ENCODE data around the gene GBGT1.

GBGT1 gene

GRCh38 chr9:133153227-133154096 is 10.3 kb downstream of the GBGT1 start:
- Histone ChIP-seq H3K4me3 (ENCODE audit: low read depth in 1 of 2, low read length in 2 of 2) (no peak overlapping the region), H2AFZ (ENCODE audit: low read depth, low read length) (no peak overlapping the region), H3K79me2 (ENCODE audit: insufficient read depth, low read length) (peaks cover 4% of the 10 kb centered on the region), H3K27ac (ENCODE audit: low read length) (no peak overlapping the region), H3K9ac (ENCODE audit: low read depth, low read length) (no peak overlapping the region), H3K4me2 (ENCODE audit: insufficient read depth, low read length) (no peak overlapping the region), H3K36me3 (ENCODE audit: insufficient read depth, low read length) (no peaks in the 10 kb centered on the region), H4K20me1 (ENCODE audit: insufficient read depth, low read length) (no peaks in the 10 kb centered on the region), H3K9me3 (ENCODE audit: insufficient read depth, low read length, severe bottlenecking) (no peaks in the 10 kb centered on the region), H3K27me3 (ENCODE audit: insufficient read depth, low read length, poor library complexity) (no peaks in the 10 kb centered on the region), H3K4me1 (ENCODE audit: insufficient read depth, low read length) (peaks cover 6% of the 10 kb centered on the region)
- TF ChIP-seq EZH2 (IDR thresholded peaks at IDR 0.05; ENCODE audit: borderline replicate concordance, low read depth, low read length, severe bottlenecking) (no peak), CTCF (IDR thresholded peaks at IDR 0.05; ENCODE audit: borderline replicate concordance, extremely low read depth, low read length, poor library complexity, severe bottlenecking) (no peak)
- ATAC-seq (ENCODE audit: insufficient read depth, low read depth): no peak
- DNase-seq: no peak

GRCh38 chr9:133151601-133152525 is 11.9 kb downstream of the GBGT1 start:
- Histone ChIP-seq H3K27ac (ENCODE audit: low read length) (no peak overlapping the region), H2AFZ (ENCODE audit: low read depth, low read length) (no peak overlapping the region), H3K4me3 (ENCODE audit: low read depth in 1 of 2, low read length in 2 of 2) (no peak overlapping the region), H3K79me2 (ENCODE audit: insufficient read depth, low read length) (peaks cover 20% of the 10 kb centered on the region), H3K9ac (ENCODE audit: low read depth, low read length) (no peak overlapping the region), H3K4me1 (ENCODE audit: insufficient read depth, low read length) (peaks cover 21% of the 10 kb centered on the region), H3K27me3 (ENCODE audit: insufficient read depth, low read length, poor library complexity) (no peaks in the 10 kb centered on the region), H3K4me2 (ENCODE audit: insufficient read depth, low read length) (no peak overlapping the region), H4K20me1 (ENCODE audit: insufficient read depth, low read length) (peaks cover 13% of the 10 kb centered on the region; the same call in 1 of the 2 replicates), H3K9me3 (ENCODE audit: insufficient read depth, low read length, severe bottlenecking) (no peaks in the 10 kb centered on the region), H3K36me3 (ENCODE audit: insufficient read depth, low read length) (peaks cover under 1% of the 10 kb centered on the region; the same call in 1 of the 2 replicates)
- DNase-seq (no peak), ATAC-seq (ENCODE audit: insufficient read depth, low read depth) (no peak)
- no peak for TF ChIP-seq CTCF (IDR thresholded peaks at IDR 0.05; ENCODE audit: borderline replicate concordance, extremely low read depth, low read length, poor library complexity, severe bottlenecking)
- no peak for TF ChIP-seq EZH2 (IDR thresholded peaks at IDR 0.05; ENCODE audit: borderline replicate concordance, low read depth, low read length, severe bottlenecking)

- H3K4me2 ChIP-seq (ENCODE audit: insufficient read depth, low read length): no peak overlapping the region
- no peak overlapping the region for H2AFZ ChIP-seq (ENCODE audit: low read depth, low read length)
- H4K20me1 ChIP-seq (ENCODE audit: insufficient read depth, low read length): peaks cover 20% of the 10 kb centered on the region
- H3K27ac ChIP-seq (ENCODE audit: low read length): no peak overlapping the region
- H3K4me3 ChIP-seq (ENCODE audit: low read depth in 1 of 2, low read length in 2 of 2): no peak overlapping the region
- H3K27me3 ChIP-seq (ENCODE audit: insufficient read depth, low read length, poor library complexity): no peaks in the 10 kb centered on the region
- peaks cover 26% of the 10 kb centered on the region for H3K79me2 ChIP-seq (ENCODE audit: insufficient read depth, low read length)
- ATAC-seq (ENCODE audit: insufficient read depth, low read depth) (no peak), DNase-seq (no peak)
- H3K9ac ChIP-seq (ENCODE audit: low read depth, low read length): no peak overlapping the region
- TF ChIP-seq EZH2 (IDR thresholded peaks at IDR 0.05; ENCODE audit: borderline replicate concordance, low read depth, low read length, severe bottlenecking) (no peak), CTCF (IDR thresholded peaks at IDR 0.05; ENCODE audit: borderline replicate concordance, extremely low read depth, low read length, poor library complexity, severe bottlenecking) (no peak)
- peaks cover 3% of the 10 kb centered on the region; the same call in 1 of the 2 replicates for H3K36me3 ChIP-seq (ENCODE audit: insufficient read depth, low read length)
- peaks cover 27% of the 10 kb centered on the region for H3K4me1 ChIP-seq (ENCODE audit: insufficient read depth, low read length)
- H3K9me3 ChIP-seq (ENCODE audit: insufficient read depth, low read length, severe bottlenecking): no peaks in the 10 kb centered on the region
These were observed 12.7 kb downstream of the GBGT1 start for GRCh38 chr9:133151041-133151440.

Data from DND-41 (cell line).